Erythroblast (primary cell): ENCODE measurements around the gene ACIN1.

ENCODE experiments used
- GATA1 ChIP-seq: IDR thresholded peaks from 2 replicates; pipeline ENCODE4 v1.6.1; 2011; ENCODE audit warnings: low read depth, mild to moderate bottlenecking, control low read depth, low read length, moderate library complexity
- POLR2A ChIP-seq: IDR thresholded peaks from 2 replicates; pipeline ENCODE4 v1.6.1; 2011; ENCODE audit warnings: mild to moderate bottlenecking, low read length

DNA sequence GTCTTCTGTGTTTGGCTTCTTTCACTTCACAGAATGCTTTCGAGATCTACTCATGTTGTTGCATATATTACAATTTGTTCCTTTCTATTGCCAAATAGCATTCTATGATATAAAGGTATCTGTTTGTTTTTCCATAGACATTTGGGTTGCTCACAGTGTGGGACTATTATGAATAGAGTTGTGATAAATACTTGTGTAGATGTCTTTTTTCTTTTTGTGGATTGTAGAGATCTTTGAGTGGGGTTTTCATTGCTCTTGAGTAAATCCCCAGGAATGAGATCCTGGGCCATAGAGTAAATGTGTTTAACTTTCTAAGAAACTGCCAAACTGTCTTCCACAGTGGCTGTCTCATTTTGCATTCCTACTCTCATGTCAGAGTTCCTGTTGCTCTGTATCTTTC is 49.0 kb upstream of the ACIN1 start:
- TF ChIP-seq POLR2A, result no peak
- no peak for TF ChIP-seq GATA1
